H9 (cell line): ENCODE measurements around the gene BCAP29. TPM values are rescaled to one million over a fixed set of nuclear protein-coding genes. Genes with fewer than 3 reads are reported as not detected.

ENCODE experiments used
- DNase-seq: peaks from one replicate; pipeline ENCODE4 v3.0.0-alpha.2; 2017
- H2AFZ ChIP-seq: one replicate; pipeline ENCODE4 v1.6.1; 2013; ENCODE audit warnings: mild to moderate bottlenecking, low read length, control low read depth, moderate library complexity
- H2AK5ac ChIP-seq: 2 replicates; pipeline ENCODE4 v1.6.1; 2013; ENCODE audit warnings: low read length, control low read depth, mixed read lengths; ENCODE audit not compliant: insufficient read length
- H2BK120ac ChIP-seq: one replicate; pipeline ENCODE4 v1.6.1; 2013; ENCODE audit warnings: low read depth, mild to moderate bottlenecking, low read length, control low read depth, inconsistent platforms; ENCODE audit not compliant: poor library complexity, severe bottlenecking
- H2BK12ac ChIP-seq: 2 replicates; pipeline ENCODE4 v1.6.1; 2013; ENCODE audit warnings: low read length, control low read depth, mixed read lengths, low read depth; ENCODE audit not compliant: insufficient read length
- H2BK15ac ChIP-seq: 2 replicates; pipeline ENCODE4 v1.6.1; 2013; ENCODE audit warnings: low read depth, low read length, control low read depth
- H2BK20ac ChIP-seq: one replicate; pipeline ENCODE4 v1.6.1; 2013; ENCODE audit warnings: low read depth, mild to moderate bottlenecking, low read length, control low read depth, inconsistent platforms; ENCODE audit not compliant: poor library complexity, severe bottlenecking
- H2BK5ac ChIP-seq: 2 replicates; pipeline ENCODE4 v1.6.1; 2013; ENCODE audit warnings: low read length, control low read depth, mixed read lengths; ENCODE audit not compliant: insufficient read length
- H3K14ac ChIP-seq: 2 replicates; pipeline ENCODE4 v1.6.1; 2013; ENCODE audit warnings: low read length, control low read depth; ENCODE audit not compliant: insufficient read depth
- H3K18ac ChIP-seq: 2 replicates; pipeline ENCODE4 v1.6.1; 2013; ENCODE audit warnings: low read depth, mild to moderate bottlenecking, mixed read lengths, low read length, control low read depth; ENCODE audit not compliant: insufficient read length
- H3K23ac ChIP-seq: 2 replicates; pipeline ENCODE4 v1.6.1; 2013; ENCODE audit warnings: low read length, control low read depth, mixed read lengths, low read depth; ENCODE audit not compliant: insufficient read length
- H3K23me2 ChIP-seq: 2 replicates; pipeline ENCODE4 v1.6.1; 2013; ENCODE audit warnings: low read depth, mild to moderate bottlenecking, mixed read lengths, low read length, control low read depth; ENCODE audit not compliant: insufficient read length, poor library complexity, severe bottlenecking
- H3K27ac ChIP-seq: 2 replicates; pipeline ENCODE4 v1.5.1; 2013; ENCODE audit warnings: low read length, control low read depth, mixed read lengths, low read depth; ENCODE audit not compliant: insufficient read length
- H3K27me3 ChIP-seq: 2 replicates; pipeline ENCODE4 v1.6.1; 2013; ENCODE audit warnings: low read length, control low read depth, inconsistent platforms; ENCODE audit not compliant: insufficient read depth
- H3K4ac ChIP-seq: 2 replicates; pipeline ENCODE4 v1.6.1; 2013; ENCODE audit warnings: low read depth, mild to moderate bottlenecking, control low read depth, inconsistent platforms, low read length, moderate library complexity
- H3K4me1 ChIP-seq: 2 replicates; pipeline ENCODE4 v1.6.1; 2013; ENCODE audit warnings: low read length, control low read depth, inconsistent platforms; ENCODE audit not compliant: insufficient read depth
- H3K4me2 ChIP-seq: 2 replicates; pipeline ENCODE4 v1.6.1; 2013; ENCODE audit warnings: low read length, control low read depth, mixed read lengths; ENCODE audit not compliant: insufficient read length, insufficient read depth
- H3K56ac ChIP-seq: 2 replicates; pipeline ENCODE4 v1.6.1; 2013; ENCODE audit warnings: low read depth, mild to moderate bottlenecking, mixed read lengths, low read length, control low read depth; ENCODE audit not compliant: insufficient read length
- H3K79me1 ChIP-seq: 2 replicates; pipeline ENCODE4 v1.6.1; 2013; ENCODE audit warnings: low read depth, mild to moderate bottlenecking, moderate library complexity, low read length, control low read depth, inconsistent platforms; ENCODE audit not compliant: insufficient read depth, poor library complexity, severe bottlenecking
- H3K79me2 ChIP-seq: 2 replicates; pipeline ENCODE4 v1.6.1; 2013; ENCODE audit warnings: low read length, control low read depth, inconsistent platforms; ENCODE audit not compliant: insufficient read depth
- H3K9ac ChIP-seq: 2 replicates; pipeline ENCODE4 v1.6.1; 2013; ENCODE audit warnings: low read length, control low read depth, mixed read lengths; ENCODE audit not compliant: insufficient read length; ENCODE audit errors: extremely low read depth
- H3K9me3 ChIP-seq: one replicate; pipeline ENCODE4 v1.6.1; 2013; ENCODE audit warnings: low read depth, low read length, inconsistent platforms; ENCODE audit not compliant: control insufficient read depth
- H3T11ph ChIP-seq: one replicate; pipeline ENCODE4 v1.6.1; 2013; ENCODE audit warnings: mild to moderate bottlenecking, low read length, control low read depth, inconsistent platforms
- H4K20me1 ChIP-seq: one replicate; pipeline ENCODE4 v1.6.1; 2013; ENCODE audit not compliant: control insufficient read depth, insufficient read length, insufficient read depth
- H4K5ac ChIP-seq: 2 replicates; pipeline ENCODE4 v1.6.1; 2013; ENCODE audit warnings: low read depth, mild to moderate bottlenecking, mixed read lengths, low read length, control low read depth; ENCODE audit not compliant: insufficient read length
- H4K8ac ChIP-seq: replicated peaks from 2 replicates; pipeline ENCODE4 v1.6.1; 2013; ENCODE audit warnings: low read length, control low read depth, mixed read lengths, low read depth; ENCODE audit not compliant: insufficient read length
- H4K91ac ChIP-seq: 2 replicates; pipeline ENCODE4 v1.6.1; 2013; ENCODE audit warnings: low read depth, mild to moderate bottlenecking, moderate library complexity, mixed read lengths, low read length, control low read depth; ENCODE audit not compliant: insufficient read length
- H3K27ac Mint-ChIP-seq, 3 experiments: 2 replicates in 2 of 3; 3 replicates in 1 of 3; pipeline ENCODE4 v1.8.0; 2020 to 2021; ENCODE audit warnings: mixed read lengths in 3 of 3, mild to moderate bottlenecking in 1 of 3, moderate library complexity in 1 of 3
- H3K27me3 Mint-ChIP-seq: 2 replicates; pipeline ENCODE4 v1.8.0; 2021; ENCODE audit warnings: low read depth, mild to moderate bottlenecking, moderate library complexity, mixed read lengths
- H3K36me3 Mint-ChIP-seq, 3 experiments: 2 replicates in 2 of 3; 3 replicates in 1 of 3; pipeline ENCODE4 v1.8.0; 2020 to 2021; ENCODE audit warnings: low read depth in 3 of 3, mixed read lengths in 3 of 3; ENCODE audit not compliant: insufficient read depth in 1 of 3
- H3K4me1 Mint-ChIP-seq, 2 experiments: 2 replicates each; pipeline ENCODE4 v1.8.0; 2020; ENCODE audit warnings: mixed read lengths in 2 of 2
- H3K4me3 Mint-ChIP-seq, 2 experiments: 2 replicates in 1 of 2; 3 replicates in 1 of 2; pipeline ENCODE4 v1.8.0; 2020 to 2021; ENCODE audit warnings: mild to moderate bottlenecking in 2 of 2, mixed read lengths in 2 of 2, moderate library complexity in 1 of 2
- H3K9me3 Mint-ChIP-seq, 2 experiments: 2 replicates in 1 of 2; 3 replicates in 1 of 2; pipeline ENCODE4 v1.8.0; 2020; ENCODE audit warnings: mild to moderate bottlenecking in 2 of 2, mixed read lengths in 2 of 2, moderate library complexity in 1 of 2
- WGBS: extraction: QIAGEN DNeasy Blood & Tissue Kit; methylation state at CpG from one replicate; pipeline ENCODE4 v1.1.7; 2013; ENCODE audit warnings: missing lambda C conversion rate, low lambda C conversion rate, mixed read lengths; ENCODE audit not compliant: insufficient read length; ENCODE audit errors: extremely low coverage; 5-methylcytosine and 5-hydroxymethylcytosine counted together
- total RNA-seq: library from RNA; stranded (reverse); gene quantifications from 2 replicates; pipeline ENCODE4 v1.2.1, GENCODE V29; 2021
- TF ChIP-seq, protein P1 (sequence below): fragments of 200-600 bp; sonication (generic); conservative IDR thresholded peaks from 3 replicates; pipeline ENCODE4 v1.8.0; 2021; ENCODE audit warnings: antibody characterized with exemption, mild to moderate bottlenecking

The BCAP29 gene
- total RNA-seq, 1 experiment from 2014 or later: 30.6 TPM

DNA sequence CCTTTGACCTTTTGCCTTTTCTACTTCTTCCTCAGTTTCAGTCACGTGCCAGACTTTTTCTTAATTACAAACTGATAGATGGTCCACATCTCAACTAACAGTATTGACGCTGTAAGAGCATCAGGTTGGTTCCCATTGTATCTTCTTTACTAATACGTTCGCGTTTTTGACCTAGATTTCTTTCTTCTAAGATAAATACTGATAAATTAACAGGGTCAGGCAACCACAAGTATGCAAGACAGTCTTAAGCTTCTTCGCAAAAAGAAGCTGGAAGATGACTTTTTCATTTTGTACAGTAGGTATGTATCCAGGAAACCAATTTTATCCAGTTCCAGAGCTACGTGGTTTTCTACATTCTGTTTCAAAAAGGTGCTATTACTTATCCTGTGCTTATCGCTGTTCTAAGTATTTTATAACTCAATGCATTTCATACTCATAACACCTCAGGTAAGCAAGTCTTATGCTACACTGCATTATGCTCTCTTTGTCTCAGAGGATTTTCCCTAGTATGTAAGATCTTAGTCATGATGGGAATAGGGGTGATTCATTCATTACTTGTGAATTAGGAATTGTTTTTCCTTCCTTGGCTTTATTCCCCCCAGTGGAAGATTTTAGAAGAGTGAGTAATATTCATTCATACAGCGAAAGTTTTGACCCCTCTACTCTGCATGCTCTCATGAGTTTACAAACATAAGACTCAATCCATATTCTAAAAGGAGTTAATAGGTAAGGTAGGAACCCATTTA is 15.3 kb upstream of the BCAP29 start:
- H3K4ac ChIP-seq: no peak overlapping the region
- no peak overlapping the region for H3K18ac ChIP-seq
- Mint-ChIP-seq H3K27me3 (peaks cover 2% of the 10 kb centered on the region; the same call in 1 of the 2 replicates), H3K36me3 (peaks cover 0 to 10% (median 7%) of the 10 kb centered on the region in 3 experiments; a peak in 5 of 7 replicates), H3K9me3 (no peaks in the 10 kb centered on the region), H3K27ac (peak overlapping the region; percentile 24 to 99 (median 78); a peak in 6 of 7 replicates), H3K4me3 (peak overlapping the region; percentile 84 to 93), H3K4me1 (peaks cover 23 to 24% of the 10 kb centered on the region in 2 experiments)
- no peaks in the 10 kb centered on the region for H3K9me3 ChIP-seq
- no peak overlapping the region for H2BK12ac ChIP-seq
- H3T11ph ChIP-seq: no peak overlapping the region
- H3K14ac ChIP-seq: no peak overlapping the region
- no peaks in the 10 kb centered on the region for H3K4me1 ChIP-seq
- no peak overlapping the region for H3K56ac ChIP-seq
- peak overlapping the region; percentile 93 for H3K4me2 ChIP-seq
- peaks cover 6% of the 10 kb centered on the region for H3K23me2 ChIP-seq
- no peak for DNase-seq
- TF ChIP-seq, protein P1, sequence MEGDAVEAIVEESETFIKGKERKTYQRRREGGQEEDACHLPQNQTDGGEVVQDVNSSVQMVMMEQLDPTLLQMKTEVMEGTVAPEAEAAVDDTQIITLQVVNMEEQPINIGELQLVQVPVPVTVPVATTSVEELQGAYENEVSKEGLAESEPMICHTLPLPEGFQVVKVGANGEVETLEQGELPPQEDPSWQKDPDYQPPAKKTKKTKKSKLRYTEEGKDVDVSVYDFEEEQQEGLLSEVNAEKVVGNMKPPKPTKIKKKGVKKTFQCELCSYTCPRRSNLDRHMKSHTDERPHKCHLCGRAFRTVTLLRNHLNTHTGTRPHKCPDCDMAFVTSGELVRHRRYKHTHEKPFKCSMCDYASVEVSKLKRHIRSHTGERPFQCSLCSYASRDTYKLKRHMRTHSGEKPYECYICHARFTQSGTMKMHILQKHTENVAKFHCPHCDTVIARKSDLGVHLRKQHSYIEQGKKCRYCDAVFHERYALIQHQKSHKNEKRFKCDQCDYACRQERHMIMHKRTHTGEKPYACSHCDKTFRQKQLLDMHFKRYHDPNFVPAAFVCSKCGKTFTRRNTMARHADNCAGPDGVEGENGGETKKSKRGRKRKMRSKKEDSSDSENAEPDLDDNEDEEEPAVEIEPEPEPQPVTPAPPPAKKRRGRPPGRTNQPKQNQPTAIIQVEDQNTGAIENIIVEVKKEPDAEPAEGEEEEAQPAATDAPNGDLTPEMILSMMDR: no peak
- peak overlapping the region; percentile 40 for H3K27ac ChIP-seq
- no peak overlapping the region for H2BK20ac ChIP-seq
- peak overlapping the region; percentile 89 for H3K9ac ChIP-seq
- H4K91ac ChIP-seq: no peak overlapping the region
- no peak overlapping the region for H2AFZ ChIP-seq
- peak overlapping the region; percentile 61 for H4K5ac ChIP-seq
- no peak overlapping the region for H4K8ac ChIP-seq
- H3K27me3 ChIP-seq: no peaks in the 10 kb centered on the region
- no CpG with 5 or more reads among the region's 9 CpGs for WGBS
- H3K23ac ChIP-seq: no peak overlapping the region
- no peak overlapping the region for H2BK120ac ChIP-seq
- no peak overlapping the region for H2BK15ac ChIP-seq
- H2AK5ac ChIP-seq: no peak overlapping the region
- no peaks in the 10 kb centered on the region for H4K20me1 ChIP-seq
- no peak overlapping the region for H2BK5ac ChIP-seq
- H3K79me1 ChIP-seq: no peaks in the 10 kb centered on the region
- no peaks in the 10 kb centered on the region; the same call in 1 of the 2 replicates for H3K79me2 ChIP-seq
